ENCODE data around the gene PTPRG. TPM values are rescaled to one million over a fixed set of nuclear protein-coding genes. Genes with fewer than 3 reads are reported as not detected.

Gene PTPRG
- total RNA-seq, 1 experiment from 2014 or later = 0.73 TPM

DNA sequence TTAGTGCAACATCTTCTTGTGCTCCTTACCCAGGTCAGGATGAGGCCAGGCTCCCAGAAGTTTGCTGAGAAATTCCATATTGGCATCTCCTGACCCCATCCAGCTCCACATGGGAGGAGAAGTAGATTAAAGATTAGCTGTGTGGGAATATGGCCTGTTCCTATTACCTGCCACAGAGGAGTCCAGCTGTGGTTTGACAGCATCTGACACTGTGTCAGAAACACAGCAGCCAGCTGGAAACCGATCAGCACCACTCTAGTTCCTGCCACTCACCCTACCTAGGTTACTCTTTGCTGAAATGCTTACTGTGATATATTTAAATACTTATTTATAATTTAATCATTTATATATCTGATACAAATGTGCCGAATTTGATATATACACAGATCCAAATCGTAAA lies 551.7 kb downstream of the PTPRG start:
- intact Hi-C loops (cut with micrococcal nuclease) = no loop called here
- H3K79me2 ChIP-seq (ENCODE audit: low read length) = no peaks in the 10 kb centered on the region
- BruUV-seq (replicated peaks) = no TSS peak
- no peaks in the 10 kb centered on the region for H3F3A ChIP-seq (ENCODE audit: low read length, unreplicated experiment)
- ChIA-PET POLR2A (ENCODE audit: unreplicated experiment) (no interaction called here), CTCF (no interaction called here)
- no peaks in the 10 kb centered on the region for H3K4me1 ChIP-seq (ENCODE audit: insufficient read depth, low read length)
- no peak overlapping the region for H3K4me2 ChIP-seq (ENCODE audit: low read length)
- H3K27me3 ChIP-seq (ENCODE audit: low read length) = no peaks in the 10 kb centered on the region
- H4K20me1 ChIP-seq (ENCODE audit: low read length) = no peaks in the 10 kb centered on the region
- DNase-seq (no peak), ATAC-seq (no peak)
- H3K27ac ChIP-seq (ENCODE audit: low read length) = no peak overlapping the region
- H3K4me3 ChIP-seq (ENCODE audit: low read length) = no peak overlapping the region
- no peaks in the 10 kb centered on the region for H3K9me2 ChIP-seq (replicated peaks; ENCODE audit: low read length)
- no peaks in the 10 kb centered on the region for H3K9me3 ChIP-seq (ENCODE audit: low read length)
- no peak overlapping the region for H3K9ac ChIP-seq (ENCODE audit: low read length)
- no peak overlapping the region for H2AFZ ChIP-seq (ENCODE audit: low read length)
- TF ChIP-seq, protein P1, sequence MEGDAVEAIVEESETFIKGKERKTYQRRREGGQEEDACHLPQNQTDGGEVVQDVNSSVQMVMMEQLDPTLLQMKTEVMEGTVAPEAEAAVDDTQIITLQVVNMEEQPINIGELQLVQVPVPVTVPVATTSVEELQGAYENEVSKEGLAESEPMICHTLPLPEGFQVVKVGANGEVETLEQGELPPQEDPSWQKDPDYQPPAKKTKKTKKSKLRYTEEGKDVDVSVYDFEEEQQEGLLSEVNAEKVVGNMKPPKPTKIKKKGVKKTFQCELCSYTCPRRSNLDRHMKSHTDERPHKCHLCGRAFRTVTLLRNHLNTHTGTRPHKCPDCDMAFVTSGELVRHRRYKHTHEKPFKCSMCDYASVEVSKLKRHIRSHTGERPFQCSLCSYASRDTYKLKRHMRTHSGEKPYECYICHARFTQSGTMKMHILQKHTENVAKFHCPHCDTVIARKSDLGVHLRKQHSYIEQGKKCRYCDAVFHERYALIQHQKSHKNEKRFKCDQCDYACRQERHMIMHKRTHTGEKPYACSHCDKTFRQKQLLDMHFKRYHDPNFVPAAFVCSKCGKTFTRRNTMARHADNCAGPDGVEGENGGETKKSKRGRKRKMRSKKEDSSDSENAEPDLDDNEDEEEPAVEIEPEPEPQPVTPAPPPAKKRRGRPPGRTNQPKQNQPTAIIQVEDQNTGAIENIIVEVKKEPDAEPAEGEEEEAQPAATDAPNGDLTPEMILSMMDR (conservative IDR thresholded peaks at IDR 0.05; ENCODE audit: low read depth, low read length) = no peak
- TF ChIP-seq EZH2phosphoT487 (IDR thresholded peaks at IDR 0.05; ENCODE audit: borderline replicate concordance, low read length) (no peak), EZH2 (IDR thresholded peaks at IDR 0.05; ENCODE audit: low read length, unreplicated experiment) (no peak)
- no peaks in the 10 kb centered on the region for H3K36me3 ChIP-seq (ENCODE audit: low read depth, low read length)

DNA sequence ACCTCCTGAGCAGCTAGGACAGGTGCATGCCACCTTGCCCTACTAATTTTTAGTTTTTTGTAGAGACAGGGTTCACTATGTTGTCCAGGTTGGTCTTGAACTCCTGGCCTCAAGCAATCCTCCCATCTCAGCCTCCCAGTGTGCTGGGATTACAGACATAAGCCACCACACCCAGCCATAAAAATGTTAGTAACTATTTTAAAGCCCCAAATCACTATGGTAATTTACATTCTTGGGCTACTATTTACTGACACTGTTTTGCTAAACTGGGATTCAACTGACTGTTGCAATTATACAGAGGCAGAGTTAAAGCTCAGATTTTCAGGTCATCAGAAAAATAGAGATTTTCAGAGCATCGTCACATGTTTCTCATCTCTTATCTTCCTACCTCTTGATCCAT lies 553.4 kb downstream of the PTPRG start:
- Histone ChIP-seq H2AFZ (ENCODE audit: low read length) (no peak overlapping the region), H3K4me1 (ENCODE audit: insufficient read depth, low read length) (no peaks in the 10 kb centered on the region), H3K4me2 (ENCODE audit: low read length) (no peak overlapping the region), H3K36me3 (ENCODE audit: low read depth, low read length) (no peaks in the 10 kb centered on the region), H3K27me3 (ENCODE audit: low read length) (no peaks in the 10 kb centered on the region), H3K79me2 (ENCODE audit: low read length) (no peaks in the 10 kb centered on the region), H3K4me3 (ENCODE audit: low read length) (no peak overlapping the region), H3K27ac (ENCODE audit: low read length) (no peak overlapping the region), H3F3A (ENCODE audit: low read length, unreplicated experiment) (no peaks in the 10 kb centered on the region), H3K9ac (ENCODE audit: low read length) (no peak overlapping the region), H3K9me3 (ENCODE audit: low read length) (no peaks in the 10 kb centered on the region; the same call in 1 of the 2 replicates), H3K9me2 (replicated peaks; ENCODE audit: low read length) (no peaks in the 10 kb centered on the region), H4K20me1 (ENCODE audit: low read length) (no peaks in the 10 kb centered on the region)
- ChIA-PET POLR2A (ENCODE audit: unreplicated experiment) (no interaction called here), CTCF (no interaction called here)
- no TSS peak for BruUV-seq (replicated peaks)
- TF ChIP-seq, protein P1 (conservative IDR thresholded peaks at IDR 0.05; ENCODE audit: low read depth, low read length) = no peak
- TF ChIP-seq EZH2phosphoT487 (IDR thresholded peaks at IDR 0.05; ENCODE audit: borderline replicate concordance, low read length) (no peak), EZH2 (IDR thresholded peaks at IDR 0.05; ENCODE audit: low read length, unreplicated experiment) (no peak)
- DNase-seq = no peak
- intact Hi-C loops (cut with micrococcal nuclease) = no loop called here
- no peak for ATAC-seq

DNA sequence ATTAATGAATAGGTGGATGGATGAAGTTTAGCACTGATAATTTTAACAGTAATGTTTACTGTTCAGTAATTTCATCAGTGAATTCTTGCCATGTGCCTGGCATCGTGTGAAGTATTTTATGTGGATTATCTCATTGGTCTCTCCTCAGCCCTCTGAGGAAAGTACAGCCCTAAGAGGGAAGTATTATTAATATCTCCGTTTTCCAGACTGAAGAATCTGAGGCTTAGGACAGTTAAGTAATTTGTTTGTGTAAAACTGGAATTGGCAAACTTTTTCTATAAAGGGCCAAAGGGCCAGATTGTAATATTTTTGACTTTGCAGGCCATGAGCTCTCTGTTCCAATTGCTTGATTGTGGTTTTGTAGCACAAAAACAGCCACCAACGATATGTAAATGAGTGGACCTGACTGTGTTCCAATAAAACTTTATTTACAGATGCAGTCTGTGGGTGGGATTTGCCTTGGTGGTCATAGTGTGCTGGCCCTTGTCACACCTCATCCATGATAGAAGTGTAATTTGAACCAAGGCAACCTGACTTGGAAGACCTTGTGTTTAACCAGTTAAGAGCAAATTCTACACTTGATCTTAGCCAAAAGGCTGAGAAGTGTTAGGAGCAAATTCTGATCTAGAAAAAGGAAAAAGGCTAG lies 556.7 kb downstream of the PTPRG start:
- Histone ChIP-seq H3K9me2 (replicated peaks; ENCODE audit: low read length) (no peaks in the 10 kb centered on the region), H3K4me2 (ENCODE audit: low read length) (no peak overlapping the region), H3F3A (ENCODE audit: low read length, unreplicated experiment) (no peaks in the 10 kb centered on the region), H2AFZ (ENCODE audit: low read length) (no peak overlapping the region), H3K36me3 (ENCODE audit: low read depth, low read length) (no peaks in the 10 kb centered on the region), H3K79me2 (ENCODE audit: low read length) (no peaks in the 10 kb centered on the region), H4K20me1 (ENCODE audit: low read length) (no peaks in the 10 kb centered on the region), H3K27ac (ENCODE audit: low read length) (no peak overlapping the region), H3K27me3 (ENCODE audit: low read length) (no peaks in the 10 kb centered on the region), H3K4me1 (ENCODE audit: insufficient read depth, low read length) (no peaks in the 10 kb centered on the region), H3K9me3 (ENCODE audit: low read length) (no peaks in the 10 kb centered on the region; the same call in 1 of the 2 replicates), H3K9ac (ENCODE audit: low read length) (no peak overlapping the region), H3K4me3 (ENCODE audit: low read length) (no peak overlapping the region)
- DNase-seq (no peak), ATAC-seq (no peak)
- ChIA-PET POLR2A (ENCODE audit: unreplicated experiment) (no interaction called here), CTCF (no interaction called here)
- no peak for TF ChIP-seq EZH2phosphoT487 (IDR thresholded peaks at IDR 0.05; ENCODE audit: borderline replicate concordance, low read length)
- TF ChIP-seq, protein P1 (conservative IDR thresholded peaks at IDR 0.05; ENCODE audit: low read depth, low read length) = no peak
- TF ChIP-seq EZH2 (IDR thresholded peaks at IDR 0.05; ENCODE audit: low read length, unreplicated experiment) = no peak
- intact Hi-C loops (cut with micrococcal nuclease) = no loop called here
- BruUV-seq (replicated peaks) = no TSS peak

Data from PC-3 (cell line).